Nucleus accumbens (tissue), 56 donors: ENCODE measurements around the gene SULT1A2.
"Not testable (repeated sequence)": the region's sequence is repeated elsewhere in the genome, so short reads cannot be mapped to it uniquely, and the experiment has no call there.

Source experiments
- DNase-seq, 56 donors: peaks; one replicate each; lab custom pipeline; 2025; lab: John Stamatoyannopoulos, UW

The SULT1A2 gene

DNA sequence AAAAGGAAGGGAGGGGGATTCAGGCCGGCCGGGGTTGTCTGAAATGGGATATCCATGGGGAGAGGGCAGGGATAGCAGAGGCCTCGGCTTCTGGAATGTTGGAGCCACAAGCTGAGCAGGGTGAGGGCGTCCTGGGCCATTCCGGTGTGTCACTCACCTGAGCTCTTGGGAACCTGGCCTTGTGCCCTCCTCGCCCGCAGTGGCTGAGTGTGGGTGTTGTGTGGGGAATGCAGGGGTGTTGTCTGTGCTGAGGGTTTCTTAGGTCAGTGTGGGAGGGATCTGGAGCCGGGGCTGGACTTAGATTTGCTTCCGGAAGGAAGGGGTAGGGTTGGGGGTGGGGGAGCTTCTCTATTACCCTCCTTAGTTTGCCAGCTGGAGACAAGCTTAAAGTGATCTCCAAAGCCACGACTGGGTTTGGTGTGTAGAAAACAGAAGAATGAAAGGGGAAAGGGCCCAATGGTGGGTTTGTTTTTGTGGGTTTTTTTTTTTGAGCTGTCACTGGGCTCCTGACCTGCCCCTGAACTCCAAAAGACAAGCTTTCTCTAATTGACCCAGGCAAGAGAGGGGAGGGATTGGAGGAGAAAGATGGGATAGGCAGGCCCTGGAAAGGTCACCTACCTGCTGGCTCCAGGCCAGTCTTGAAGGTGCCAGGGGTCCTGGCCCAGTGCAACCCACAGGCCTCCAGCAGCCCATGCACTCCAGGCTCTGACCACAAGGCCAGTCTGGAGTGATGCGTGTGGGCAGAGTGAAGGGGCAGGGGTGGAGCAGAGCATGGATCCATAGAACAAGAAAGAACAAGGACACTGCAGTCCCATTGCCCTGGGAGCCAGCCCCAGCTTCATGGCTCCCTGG, at the start of gene SULT1A2:
Gene SULT1A2 (minus strand): TSS at position 211 of the 852 bp plus-strand sequence. CDS start 1,120 bp downstream, outside the sequence.
- DNase-seq, result no peak

DNA sequence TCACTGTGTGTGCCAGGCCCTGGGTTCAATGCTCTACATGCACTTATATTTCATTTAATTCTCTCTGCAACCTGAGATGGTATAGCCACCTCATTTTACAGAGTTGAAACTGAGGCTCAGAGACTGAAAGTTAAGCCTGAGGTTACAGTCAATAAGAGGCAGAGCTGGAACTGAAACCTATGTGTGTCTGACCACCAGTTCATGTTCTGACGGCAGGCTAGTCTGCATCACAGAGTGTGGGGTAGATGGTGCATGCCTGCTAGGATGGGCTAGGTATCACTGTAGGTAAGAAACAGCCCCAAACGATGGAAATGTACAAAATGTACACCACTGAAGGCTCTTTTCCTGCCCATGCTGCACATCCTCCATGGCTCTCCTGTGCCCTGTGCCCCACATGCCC, 43.1 kb upstream of the SULT1A2 start:
- DNase-seq, result not testable (repeated sequence)

- not testable (repeated sequence) for DNase-seq
Observed at GRCh38 chr16:28638359-28638758, 41.5 kb upstream of the SULT1A2 start.

DNA sequence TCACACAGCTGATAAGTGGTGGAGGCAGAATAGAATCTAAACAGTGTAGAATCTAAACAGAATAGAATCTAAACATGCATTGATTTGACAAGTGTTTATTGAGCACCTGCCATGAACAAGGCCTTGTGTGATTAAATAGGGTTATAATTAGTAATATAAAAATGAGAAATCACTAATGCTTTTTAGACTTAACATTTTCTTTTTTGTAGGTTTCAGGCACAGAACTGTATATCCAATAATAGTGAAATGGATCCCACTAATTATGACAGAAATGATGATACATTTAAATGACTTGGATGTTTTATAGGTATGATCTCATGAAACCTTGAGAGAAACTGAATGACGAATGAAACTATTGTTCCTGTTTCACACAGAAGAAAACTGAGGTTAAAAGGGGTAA, 40.9 kb upstream of the SULT1A2 start, which contains the start of gene NPIPB8:
Gene NPIPB8 (plus strand): TSS at position 301 of the 400 bp plus-strand sequence. CDS start 296 bp downstream, outside the sequence.
- not testable (repeated sequence) for DNase-seq

DNA sequence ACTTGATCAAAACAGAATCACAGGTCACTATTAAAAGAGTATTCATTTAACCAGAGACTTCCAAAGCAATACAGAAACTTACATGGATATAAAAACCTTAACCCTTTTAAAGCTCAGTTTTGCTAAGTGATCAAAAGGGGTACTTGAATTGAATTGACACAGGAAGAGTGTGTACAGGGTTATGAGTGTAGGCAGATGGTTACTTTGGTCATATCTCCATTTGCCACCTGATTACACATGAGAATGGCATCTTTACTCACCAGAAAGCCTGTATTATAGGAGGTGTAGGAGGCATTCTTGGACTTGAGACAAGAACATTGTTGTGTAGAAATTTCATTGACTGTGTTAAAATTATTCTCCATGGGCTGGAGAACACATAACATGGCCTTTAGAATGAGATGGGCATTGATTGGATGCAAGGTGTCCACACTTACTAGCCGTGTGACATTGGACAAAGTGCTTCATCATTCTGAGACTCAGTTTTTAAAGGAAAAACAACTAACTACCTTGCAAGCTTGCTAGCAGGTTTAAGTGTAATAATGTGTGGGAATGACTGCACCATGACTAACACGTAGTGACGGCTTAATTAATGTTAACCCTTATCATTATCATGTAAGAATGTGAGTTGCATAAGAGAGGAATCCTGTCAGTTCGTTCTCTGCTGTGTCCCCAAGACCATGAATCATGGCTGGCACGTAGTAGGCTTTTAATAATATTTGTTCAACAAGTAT, 39.4 kb upstream of the SULT1A2 start:
- DNase-seq, result peak in 3 of 56 donors; percentile 1 to 40 (median 1)

DNA sequence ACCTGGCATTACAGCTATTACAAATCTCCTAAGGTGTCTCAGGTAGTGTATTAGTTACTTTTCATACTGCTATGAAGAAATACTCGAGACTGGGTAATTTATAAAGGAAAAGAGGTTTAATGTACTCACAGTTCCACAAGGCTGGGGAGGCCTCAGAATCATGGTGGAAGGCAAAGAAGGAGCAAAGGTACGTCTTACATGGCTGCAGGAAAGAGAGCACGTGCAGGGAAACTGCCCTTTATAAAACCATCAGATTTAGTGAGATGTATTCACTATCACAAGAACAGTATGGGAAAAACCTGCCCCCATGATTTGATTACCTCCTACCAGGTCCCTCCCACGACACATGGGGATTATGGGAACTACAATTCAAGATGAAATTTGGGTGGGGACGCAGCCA, 34.1 kb upstream of the SULT1A2 start:
- not testable (repeated sequence) for DNase-seq

- peak in 27 of 56 donors; percentile 12 to 76 (median 46) for DNase-seq
Observed at GRCh38 chr16:28623172-28623711, 26.4 kb upstream of the SULT1A2 start.

GRCh38 chr16:28622532-28623171, 25.8 kb upstream of the SULT1A2 start:
- DNase-seq, result not testable (repeated sequence)

DNA sequence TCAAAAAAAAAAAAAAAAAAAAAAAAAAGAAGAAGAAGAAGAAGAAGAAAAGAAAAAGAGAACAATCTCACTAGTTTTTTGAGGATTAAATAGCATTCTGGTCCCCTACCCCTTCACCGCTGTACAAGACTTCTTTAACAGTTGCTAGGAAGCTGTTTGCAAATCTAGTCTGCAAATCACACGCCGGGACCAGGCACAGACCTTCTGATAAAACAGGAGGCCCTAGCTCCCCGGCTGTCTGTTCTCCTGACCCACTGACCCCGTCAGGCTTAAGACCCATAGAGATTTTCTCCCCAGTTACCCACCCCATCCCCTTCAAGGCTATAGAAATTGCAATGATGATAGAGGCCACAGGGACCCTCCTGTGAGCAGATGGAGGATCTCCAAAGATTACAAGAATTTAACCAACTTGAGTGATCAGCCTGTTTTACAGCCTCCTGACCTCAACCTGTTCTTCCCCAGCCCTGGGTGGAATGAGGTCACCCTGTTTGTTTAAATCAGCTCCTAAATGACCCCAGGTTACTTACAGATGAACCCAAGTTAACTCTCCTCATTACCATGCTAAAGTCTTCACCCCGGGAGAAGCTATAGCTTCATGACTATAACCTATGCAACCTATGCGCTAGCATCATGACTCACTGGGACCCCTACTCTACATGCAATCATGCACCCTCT, 24.8 kb upstream of the SULT1A2 start:
- DNase-seq, result no peak

GRCh38 chr16:28620316-28620715, 23.5 kb upstream of the SULT1A2 start:
- DNase-seq, result not testable (repeated sequence)

- DNase-seq, result no peak
Observed at GRCh38 chr16:28617874-28618273, 21.0 kb upstream of the SULT1A2 start.

GRCh38 chr16:28616636-28617035, 19.8 kb upstream of the SULT1A2 start:
- DNase-seq, result no peak

DNA sequence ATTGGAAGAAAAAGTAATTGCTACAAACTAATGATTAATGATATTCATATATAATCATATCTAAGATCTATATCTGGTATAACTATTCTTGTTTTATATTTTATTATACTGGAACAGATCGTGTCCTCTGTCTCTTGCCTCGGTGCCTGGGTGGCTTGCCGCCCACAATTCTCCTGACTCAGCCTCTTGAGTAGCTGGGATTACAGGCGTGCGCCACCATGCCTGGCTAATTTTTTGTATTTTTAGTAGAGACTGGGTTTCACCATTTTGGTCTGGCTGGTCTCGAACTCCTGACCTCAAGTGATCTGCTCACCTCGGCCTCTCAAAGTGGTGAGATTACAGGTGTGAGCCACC, 19.4 kb upstream of the SULT1A2 start:
- DNase-seq, result not testable (repeated sequence)

DNA sequence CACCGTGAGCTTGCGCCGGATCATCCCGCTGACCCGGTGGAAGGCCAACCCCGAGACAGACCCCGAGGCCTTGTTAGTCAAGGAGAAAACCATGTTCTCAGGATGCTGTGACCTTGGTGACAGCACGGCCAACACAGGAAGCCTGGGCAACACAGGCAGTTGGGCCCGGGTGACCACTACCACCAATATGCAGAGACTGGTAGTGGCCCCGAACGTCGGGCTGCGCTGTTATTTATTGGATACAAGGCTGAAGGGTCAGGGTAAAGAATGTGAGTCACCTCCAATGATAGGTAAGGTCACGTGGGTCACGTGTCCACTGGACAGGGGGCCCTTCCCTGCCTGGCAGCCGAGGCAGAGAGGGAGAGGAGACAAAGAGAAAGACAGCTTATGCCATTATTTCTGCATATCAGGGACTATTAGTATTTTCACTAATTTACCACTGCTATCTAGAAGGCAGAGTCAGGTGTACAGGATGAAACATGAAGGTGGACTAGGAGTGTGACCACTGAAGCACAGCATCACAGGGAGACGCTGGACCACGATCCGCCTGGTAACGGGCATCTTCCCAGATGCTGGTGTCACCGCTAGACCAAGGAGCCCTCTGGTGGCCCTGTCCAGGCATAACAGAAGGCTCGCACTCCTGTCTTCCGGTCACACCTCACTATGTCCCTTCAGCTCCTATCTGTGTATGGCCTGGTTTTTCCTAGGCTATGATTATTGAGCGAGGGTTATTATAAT, 18.8 kb upstream of the SULT1A2 start:
- DNase-seq, result peak in 19 of 56 donors; percentile 5 to 48 (median 16)

DNA sequence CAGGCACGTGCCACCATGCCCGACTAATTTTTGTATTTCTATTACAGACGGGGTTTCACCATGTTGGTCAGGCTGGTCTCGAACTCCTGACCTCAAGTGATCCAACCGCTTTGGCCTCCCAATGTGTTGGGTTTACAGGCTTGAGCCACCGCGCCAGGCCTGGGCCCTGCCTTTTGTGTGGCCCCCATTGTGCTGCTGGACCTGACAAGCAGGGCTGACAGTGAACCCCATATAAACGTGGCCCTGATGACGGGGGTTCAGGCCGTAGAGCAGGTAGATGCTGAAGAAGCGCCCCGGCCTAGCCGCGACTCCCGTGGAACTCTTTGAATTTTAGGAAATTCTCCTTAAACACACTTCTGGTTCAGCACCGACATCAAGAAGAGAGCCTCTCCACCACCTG, 17.7 kb upstream of the SULT1A2 start:
- DNase-seq, result not testable (repeated sequence)

DNA sequence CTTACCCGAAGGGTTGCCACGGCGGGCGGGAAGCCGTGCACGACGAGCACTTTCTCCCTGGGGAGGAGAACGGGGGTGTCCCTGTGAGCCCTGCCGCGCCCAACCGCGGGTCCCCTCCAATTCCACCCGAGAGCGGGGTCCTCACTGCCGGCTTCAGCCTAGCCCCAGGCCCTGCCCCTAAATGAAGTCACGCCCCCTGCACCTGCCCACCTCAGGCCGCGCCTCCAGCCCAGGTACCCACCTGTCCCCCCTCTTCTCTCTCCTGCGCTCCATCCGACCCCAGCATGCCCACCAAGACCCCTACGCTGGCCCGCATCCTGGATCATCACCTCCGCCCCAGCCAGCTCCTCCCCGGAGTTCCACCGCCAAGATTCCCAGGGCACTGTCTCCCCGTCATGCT, 17.1 kb upstream of the SULT1A2 start:
- DNase-seq, result not testable (repeated sequence)

GRCh38 chr16:28612359-28613280, 15.8 kb upstream of the SULT1A2 start:
- DNase-seq, result not testable (repeated sequence)

DNA sequence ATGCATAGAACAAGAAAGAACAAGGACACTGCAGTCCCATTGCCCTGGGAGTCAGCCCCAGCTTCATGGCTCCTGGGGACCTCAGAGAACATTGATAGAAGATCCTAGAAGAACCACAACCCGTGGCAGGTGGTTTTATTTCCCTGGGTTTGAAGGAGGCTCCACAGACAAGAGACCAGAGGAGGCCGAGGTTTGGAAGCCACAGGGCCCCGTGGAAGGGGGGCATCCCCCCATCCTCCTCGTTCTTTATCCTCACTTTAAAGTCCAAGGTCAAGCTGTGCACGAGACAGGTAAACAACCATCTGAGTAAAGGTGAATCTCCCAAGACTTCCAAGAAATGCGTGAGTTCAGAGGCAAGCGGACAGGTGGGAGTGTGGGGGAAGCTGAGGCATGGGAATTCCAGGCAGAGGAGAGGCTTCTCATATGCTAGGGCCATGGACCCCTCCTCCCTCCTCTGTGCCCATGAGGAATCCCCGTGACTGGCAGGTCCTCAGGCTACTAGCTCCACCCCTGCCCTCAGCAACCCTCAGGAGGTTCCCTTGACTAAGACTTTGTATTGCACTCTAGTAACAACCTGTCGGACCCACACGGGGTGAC, 13.8 kb upstream of the SULT1A2 start:
- DNase-seq, result no peak
